NCI-H146 treated with DMSO at 0.1 percent for 48 hours (cell line): ENCODE results near the gene RIC1.
"Not testable (repeated sequence)": the region's sequence is repeated elsewhere in the genome, so short reads cannot be mapped to it uniquely, and the experiment has no call there.

Experiments
- DNase-seq: peaks from one replicate; lab custom pipeline; 2025; ENCODE audit not compliant: unreplicated experiment; lab: John Stamatoyannopoulos, UW

RIC1 gene

GRCh38 chr9:5784526-5785315, 155.8 kb downstream of the RIC1 start:
- DNase-seq, result no peak

DNA sequence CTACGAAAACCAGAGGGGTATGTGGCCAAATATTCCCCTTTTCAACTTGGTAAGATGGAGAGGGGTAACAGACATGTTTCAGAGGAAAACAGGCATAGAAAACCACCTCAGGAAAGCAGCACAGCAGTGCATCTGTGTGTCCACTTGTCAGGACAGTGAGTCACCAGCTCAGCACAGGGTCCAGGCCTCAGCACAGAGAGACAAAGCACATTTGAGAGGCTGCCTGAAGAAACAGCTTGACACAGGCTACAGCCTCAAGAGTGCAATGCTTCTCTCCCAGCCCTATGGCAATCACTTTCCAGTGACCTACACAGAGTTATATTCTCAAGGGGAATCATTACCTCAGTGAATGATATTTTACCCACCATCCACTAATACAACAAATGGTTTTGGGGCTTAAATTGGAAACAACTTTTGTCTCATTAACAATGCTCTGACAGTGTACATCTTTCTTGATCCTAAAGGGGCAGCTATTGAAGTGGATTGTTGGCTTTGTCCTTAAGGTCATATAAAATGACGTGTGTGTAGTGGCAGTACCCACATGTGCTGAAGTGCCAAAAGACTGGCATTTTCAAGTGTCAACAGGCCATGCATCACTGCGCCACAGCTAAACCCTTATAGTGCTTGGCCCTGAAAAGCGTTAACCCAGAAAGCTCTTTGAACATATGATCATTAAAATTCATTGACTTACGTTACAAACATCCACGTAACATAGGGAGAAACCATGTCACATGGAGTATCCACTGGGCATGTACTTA, 157.6 kb downstream of the RIC1 start:
- DNase-seq, result no peak

- no peak for DNase-seq
Observed at GRCh38 chr9:5787220-5787619, 158.3 kb downstream of the RIC1 start.

GRCh38 chr9:5787759-5788302, 158.9 kb downstream of the RIC1 start:
- no peak for DNase-seq

DNA sequence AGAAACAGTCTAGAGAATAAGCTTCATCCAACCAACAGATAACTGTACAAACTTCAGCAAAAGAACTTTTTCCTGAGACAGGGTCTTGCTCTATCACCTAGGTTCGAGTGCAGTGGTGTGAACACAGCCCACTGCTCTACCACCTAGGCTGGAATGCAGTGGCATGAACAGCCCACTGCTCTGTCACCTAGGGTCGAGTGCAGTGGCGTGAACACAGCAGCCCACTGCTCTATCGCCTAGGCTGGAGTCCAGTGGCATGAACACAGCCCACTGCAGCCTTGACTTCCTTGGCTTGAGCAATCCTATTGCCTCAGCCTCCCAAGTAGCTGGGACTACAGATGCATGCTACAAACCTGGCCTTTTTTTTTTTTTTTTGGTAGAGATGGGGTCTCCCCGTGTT, 160.6 kb downstream of the RIC1 start:
- no peak for DNase-seq

- DNase-seq, result no peak
Observed at GRCh38 chr9:5790923-5791322, 162.0 kb downstream of the RIC1 start.

GRCh38 chr9:5791870-5792269, 163.0 kb downstream of the RIC1 start:
- DNase-seq, result no peak

DNA sequence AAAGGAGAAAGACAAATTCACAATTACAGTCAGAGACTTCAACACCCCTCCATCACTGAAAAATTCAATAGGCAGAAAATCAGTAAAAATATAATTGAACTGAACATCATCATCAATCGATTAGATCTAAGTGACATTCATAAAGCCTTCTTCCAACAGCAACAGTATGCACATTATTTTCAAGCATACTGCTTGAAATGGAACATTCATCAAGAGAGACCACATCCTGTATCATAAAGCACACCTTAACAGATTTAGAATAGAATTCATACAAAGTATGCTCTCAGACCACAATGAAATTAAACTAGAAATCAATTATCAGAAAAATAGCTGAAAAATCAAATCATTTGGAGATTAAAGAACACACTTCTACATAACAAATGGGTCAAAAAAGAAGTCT, 164.9 kb downstream of the RIC1 start:
- no peak for DNase-seq

GRCh38 chr9:5796298-5796697, 167.4 kb downstream of the RIC1 start:
- DNase-seq, result no peak

DNA sequence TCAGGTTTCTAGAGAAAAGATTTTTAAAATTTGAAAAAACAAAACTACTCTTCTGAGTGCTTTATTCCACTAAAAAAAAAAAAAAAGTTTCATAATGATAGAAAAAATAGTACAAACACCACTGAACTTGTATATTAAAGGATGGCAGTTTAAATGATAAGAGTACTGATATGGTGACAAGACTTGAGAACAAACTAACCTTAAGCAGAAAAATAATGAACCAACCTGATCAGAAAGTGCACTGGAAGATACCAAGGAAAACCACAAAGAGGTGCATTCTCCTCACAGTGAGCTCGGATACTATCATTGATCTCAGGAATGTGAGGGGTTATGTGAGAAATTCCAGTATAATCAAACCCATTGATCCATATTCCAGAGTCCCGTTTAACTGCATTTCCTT, 169.7 kb downstream of the RIC1 start:
- DNase-seq, result no peak

DNA sequence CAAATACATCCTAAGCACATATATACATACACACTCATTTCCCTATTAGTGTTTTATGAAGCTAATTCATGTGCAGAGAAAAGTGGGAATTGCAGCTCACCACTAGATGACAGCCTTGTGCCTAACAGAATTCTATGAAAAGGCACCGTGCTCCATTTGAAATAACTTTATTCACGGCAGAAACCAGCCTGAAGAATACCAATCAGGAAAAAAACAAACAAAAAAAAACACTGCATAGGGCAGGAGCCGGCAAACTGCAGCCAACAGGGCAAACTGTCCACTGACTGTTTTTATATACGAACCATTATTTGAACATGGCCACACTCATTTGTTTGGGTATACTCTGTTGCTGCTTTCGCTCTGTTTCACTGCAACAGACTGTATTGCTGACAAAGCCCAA, 170.4 kb downstream of the RIC1 start:
- DNase-seq, result peak; percentile 36

DNA sequence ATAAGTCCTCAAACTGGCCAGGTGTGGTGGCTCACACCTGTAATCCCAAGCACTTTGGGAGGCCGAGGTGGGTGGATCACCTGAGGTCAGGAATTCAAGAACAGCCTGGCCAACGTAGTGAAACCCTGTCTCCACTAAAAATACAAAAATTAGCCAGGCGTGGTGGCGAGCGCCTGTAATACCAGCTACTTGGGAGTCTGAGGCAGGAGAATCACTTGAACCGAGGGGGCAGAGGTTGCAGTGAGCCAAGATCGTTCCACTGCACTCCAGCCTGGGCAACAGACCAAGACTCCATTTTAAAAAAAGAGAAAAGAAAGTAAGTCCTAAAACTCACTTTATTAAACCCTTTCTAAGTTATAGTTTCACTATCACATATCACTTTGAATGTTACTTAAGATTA, 171.5 kb downstream of the RIC1 start:
- DNase-seq, result not testable (repeated sequence)

GRCh38 chr9:5800969-5801738, 172.2 kb downstream of the RIC1 start:
- peak; percentile 9 for DNase-seq

- DNase-seq, result no peak
Observed at GRCh38 chr9:5801739-5802113, 172.8 kb downstream of the RIC1 start.

DNA sequence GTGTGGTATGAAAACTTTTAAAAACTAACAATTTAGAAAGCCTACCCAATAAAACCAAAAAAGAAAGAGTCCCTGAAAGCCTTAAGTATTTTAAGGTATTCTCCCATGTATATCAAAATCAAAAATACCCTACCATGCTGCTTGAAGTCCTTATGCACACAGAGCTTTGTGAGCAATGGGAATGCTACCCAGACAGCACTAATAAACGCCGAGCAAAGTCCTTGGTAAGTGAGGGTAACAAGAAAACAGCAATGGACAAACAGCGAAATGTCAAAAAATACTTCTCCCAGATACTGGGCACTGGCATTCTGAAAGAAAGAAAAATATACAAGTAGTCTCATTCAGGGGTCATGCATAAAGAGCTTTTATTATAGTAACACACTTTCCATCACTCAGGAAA, 176.6 kb downstream of the RIC1 start:
- no peak for DNase-seq

DNA sequence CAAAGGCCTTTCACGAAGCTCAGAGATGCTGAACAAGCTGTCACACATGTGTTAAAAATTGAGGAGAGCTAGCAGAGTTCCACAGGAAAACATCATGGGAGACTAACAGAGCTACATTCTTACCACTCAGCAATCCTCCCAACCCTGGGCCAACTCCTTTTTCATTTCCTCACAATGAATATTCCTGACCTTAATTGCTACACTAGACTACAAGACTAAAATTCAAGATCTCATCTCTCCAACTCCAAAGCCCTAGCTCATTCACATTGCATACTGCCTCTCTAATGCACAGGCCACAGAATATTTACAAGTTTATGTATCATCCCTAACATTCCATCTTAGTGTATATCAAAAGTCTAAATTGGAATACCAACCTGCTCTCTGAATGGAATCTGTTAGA, 182.8 kb downstream of the RIC1 start:
- no peak for DNase-seq

GRCh38 chr9:5813824-5814223, 184.9 kb downstream of the RIC1 start:
- no peak for DNase-seq

GRCh38 chr9:5815461-5815860, 186.6 kb downstream of the RIC1 start:
- DNase-seq, result no peak

- DNase-seq, result no peak
Observed at GRCh38 chr9:5817862-5818261, 189.0 kb downstream of the RIC1 start.

DNA sequence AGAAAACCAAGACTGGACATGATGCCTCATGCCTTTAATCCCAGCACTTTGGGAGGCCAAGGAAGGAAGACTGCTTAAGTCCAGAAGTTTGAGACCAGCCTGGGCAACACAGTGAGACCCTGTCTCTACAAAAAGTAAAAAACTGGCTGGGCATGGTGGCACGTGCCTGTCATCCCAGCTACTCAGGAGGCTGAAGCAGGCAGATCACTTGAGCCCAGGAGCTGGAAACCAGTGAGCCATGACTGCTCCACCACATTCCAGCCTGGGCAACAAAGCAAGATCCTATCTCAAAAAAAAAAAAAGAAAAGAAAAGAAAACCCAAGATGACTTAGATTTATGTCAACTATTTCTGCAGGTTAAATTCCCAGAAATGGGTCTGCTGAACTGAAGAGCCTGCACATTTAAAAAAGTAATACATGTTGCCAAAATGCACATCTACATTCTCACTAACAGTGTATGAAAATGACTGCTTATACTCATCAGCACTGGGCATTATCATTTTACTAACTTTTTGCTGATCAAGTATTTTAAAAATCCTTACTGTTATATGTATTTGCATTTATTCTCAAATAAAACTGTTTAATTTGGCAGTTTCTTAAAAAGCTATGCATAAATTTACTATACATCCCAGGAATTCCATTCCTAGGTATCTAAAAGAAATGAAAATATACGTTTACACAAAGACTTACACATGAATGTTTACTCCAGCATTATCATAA, 189.7 kb downstream of the RIC1 start:
- DNase-seq, result no peak

GRCh38 chr9:5819174-5819573, 190.3 kb downstream of the RIC1 start:
- DNase-seq, result no peak
